ENCODE measurements around the gene C17orf75. TPM values are rescaled to one million over a fixed set of nuclear protein-coding genes. Genes with fewer than 3 reads are reported as not detected.
"Not testable (repeated sequence)": the region's sequence is repeated elsewhere in the genome, so short reads cannot be mapped to it uniquely, and the experiment has no call there.

Gene C17orf75
- total RNA-seq, 1 experiment from 2014 or later, result 27.0 TPM

DNA sequence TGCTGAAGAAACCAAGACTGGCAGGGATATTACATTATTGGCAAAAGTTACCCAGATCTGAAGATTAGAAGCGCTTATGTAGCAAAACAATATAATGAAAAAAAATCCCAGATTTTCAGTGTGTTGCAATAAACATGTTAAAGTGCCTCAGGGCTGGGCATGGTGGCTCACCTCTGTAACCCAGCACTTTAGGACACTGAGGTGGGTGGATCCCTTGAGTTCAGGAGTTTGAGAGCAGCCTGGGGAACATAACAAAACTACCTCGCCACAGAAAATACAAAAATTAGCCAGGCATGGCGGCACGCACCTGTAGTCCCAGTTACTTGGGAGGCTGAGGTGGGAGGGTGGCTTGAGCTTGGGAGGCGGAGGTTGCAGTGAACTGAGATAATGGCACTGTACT, 14.8 kb upstream of the C17orf75 start:
- intact Hi-C loops (cut with micrococcal nuclease), result no loop called here
- peaks cover 70% of the 10 kb centered on the region for H3K36me3 ChIP-seq (ENCODE audit: low read depth, low read length)
- peaks cover 63% of the 10 kb centered on the region for H4K20me1 ChIP-seq (ENCODE audit: low read length)

GRCh38 chr17:32356378-32356743, 14.4 kb upstream of the C17orf75 start:
- DNase-seq, result no peak
- H3K27me3 ChIP-seq (ENCODE audit: low read length), result no peaks in the 10 kb centered on the region
- TF ChIP-seq EZH2 (IDR thresholded peaks at IDR 0.05; ENCODE audit: low read length, unreplicated experiment) (no peak), EZH2phosphoT487 (IDR thresholded peaks at IDR 0.05; ENCODE audit: borderline replicate concordance, low read length) (no peak), CTCF (conservative IDR thresholded peaks at IDR 0.05; ENCODE audit: low read depth, low read length) (no peak)
- H3K9ac ChIP-seq (ENCODE audit: low read length), result no peak overlapping the region
- ATAC-seq, result no peak
- intact Hi-C loops (cut with micrococcal nuclease), result no loop called here
- H3K4me2 ChIP-seq (ENCODE audit: low read length), result no peak overlapping the region
- H3F3A ChIP-seq (ENCODE audit: low read length, unreplicated experiment), result no peaks in the 10 kb centered on the region
- H3K36me3 ChIP-seq (ENCODE audit: low read depth, low read length), result peaks cover 70% of the 10 kb centered on the region
- no peaks in the 10 kb centered on the region for H3K9me2 ChIP-seq (replicated peaks; ENCODE audit: low read length)
- H3K4me1 ChIP-seq (ENCODE audit: insufficient read depth, low read length), result peaks cover 12% of the 10 kb centered on the region; the same call in 1 of the 2 replicates
- no peaks in the 10 kb centered on the region for H3K9me3 ChIP-seq (ENCODE audit: low read length)
- H3K4me3 ChIP-seq (ENCODE audit: low read length), result no peak overlapping the region
- ChIA-PET CTCF (no interaction called here), POLR2A (ENCODE audit: unreplicated experiment) (no interaction called here)
- BruUV-seq (replicated peaks), result no TSS peak
- peaks cover 91% of the 10 kb centered on the region for H3K79me2 ChIP-seq (ENCODE audit: low read length)
- peaks cover 63% of the 10 kb centered on the region for H4K20me1 ChIP-seq (ENCODE audit: low read length)
- H3K27ac ChIP-seq (ENCODE audit: low read length), result no peak overlapping the region
- H2AFZ ChIP-seq (ENCODE audit: low read length), result no peak overlapping the region

More for the DNA sequence above, 14.8 kb upstream of the C17orf75 start:
- H3K4me2 ChIP-seq (ENCODE audit: low read length), result no peak overlapping the region
- no peaks in the 10 kb centered on the region for H3K9me3 ChIP-seq (ENCODE audit: low read length)
- no peak overlapping the region for H3K4me3 ChIP-seq (ENCODE audit: low read length)
- BruUV-seq (replicated peaks), result no TSS peak
- H3K27ac ChIP-seq (ENCODE audit: low read length), result no peak overlapping the region
- ChIA-PET CTCF (no interaction called here), POLR2A (ENCODE audit: unreplicated experiment) (no interaction called here)
- peaks cover 12% of the 10 kb centered on the region; the same call in 1 of the 2 replicates for H3K4me1 ChIP-seq (ENCODE audit: insufficient read depth, low read length)
- DNase-seq, result no peak
- H3F3A ChIP-seq (ENCODE audit: low read length, unreplicated experiment), result no peaks in the 10 kb centered on the region
- no peak for ATAC-seq
- H3K27me3 ChIP-seq (ENCODE audit: low read length), result no peaks in the 10 kb centered on the region
- no peak overlapping the region for H2AFZ ChIP-seq (ENCODE audit: low read length)
- H3K9me2 ChIP-seq (replicated peaks; ENCODE audit: low read length), result no peaks in the 10 kb centered on the region
- no peak for TF ChIP-seq EZH2 (IDR thresholded peaks at IDR 0.05; ENCODE audit: low read length, unreplicated experiment)
- no peak for TF ChIP-seq EZH2phosphoT487 (IDR thresholded peaks at IDR 0.05; ENCODE audit: borderline replicate concordance, low read length)
- TF ChIP-seq CTCF (conservative IDR thresholded peaks at IDR 0.05; ENCODE audit: low read depth, low read length), result no peak
- H3K9ac ChIP-seq (ENCODE audit: low read length), result no peak overlapping the region
- H3K79me2 ChIP-seq (ENCODE audit: low read length), result peaks cover 90% of the 10 kb centered on the region

- ChIA-PET CTCF (no interaction called here), POLR2A (ENCODE audit: unreplicated experiment) (no interaction called here)
- Histone ChIP-seq H3K79me2 (ENCODE audit: low read length) (peaks cover 91% of the 10 kb centered on the region), H3K9ac (ENCODE audit: low read length) (no peak overlapping the region), H3K27me3 (ENCODE audit: low read length) (no peaks in the 10 kb centered on the region), H2AFZ (ENCODE audit: low read length) (no peak overlapping the region), H3K4me2 (ENCODE audit: low read length) (no peak overlapping the region), H4K20me1 (ENCODE audit: low read length) (peaks cover 63% of the 10 kb centered on the region), H3K27ac (ENCODE audit: low read length) (no peak overlapping the region), H3K36me3 (ENCODE audit: low read depth, low read length) (peaks cover 64% of the 10 kb centered on the region), H3K4me3 (ENCODE audit: low read length) (no peak overlapping the region), H3K9me2 (replicated peaks; ENCODE audit: low read length) (no peaks in the 10 kb centered on the region), H3K9me3 (ENCODE audit: low read length) (no peaks in the 10 kb centered on the region), H3K4me1 (ENCODE audit: insufficient read depth, low read length) (peaks cover 12% of the 10 kb centered on the region; the same call in 1 of the 2 replicates), H3F3A (ENCODE audit: low read length, unreplicated experiment) (no peaks in the 10 kb centered on the region)
- TF ChIP-seq EZH2phosphoT487 (IDR thresholded peaks at IDR 0.05; ENCODE audit: borderline replicate concordance, low read length) (no peak), CTCF (conservative IDR thresholded peaks at IDR 0.05; ENCODE audit: low read depth, low read length) (no peak), EZH2 (IDR thresholded peaks at IDR 0.05; ENCODE audit: low read length, unreplicated experiment) (no peak)
- BruUV-seq (replicated peaks), result no TSS peak
- intact Hi-C loops (cut with micrococcal nuclease), result no loop called here
- DNase-seq (no peak), ATAC-seq (no peak)
Observed at GRCh38 chr17:32355649-32356377, 13.8 kb upstream of the C17orf75 start.

- CTCF ChIA-PET; H3K9ac ChIP-seq (ENCODE audit: low read length); H3F3A ChIP-seq (ENCODE audit: low read length, unreplicated experiment); H3K27ac ChIP-seq (ENCODE audit: low read length); POLR2A ChIA-PET (ENCODE audit: unreplicated experiment); DNase-seq; H3K9me2 ChIP-seq (replicated peaks; ENCODE audit: low read length); H2AFZ ChIP-seq (ENCODE audit: low read length); ATAC-seq; BruUV-seq (replicated peaks); intact Hi-C loops (cut with micrococcal nuclease); H3K9me3 ChIP-seq (ENCODE audit: low read length); H3K27me3 ChIP-seq (ENCODE audit: low read length): not testable (repeated sequence)
- Histone ChIP-seq H4K20me1 (ENCODE audit: low read length) (peaks cover 60% of the 10 kb centered on the region), H3K79me2 (ENCODE audit: low read length) (peaks cover 85% of the 10 kb centered on the region), H3K36me3 (ENCODE audit: low read depth, low read length) (peaks cover 43% of the 10 kb centered on the region), H3K4me2 (ENCODE audit: low read length) (peak overlapping the region; percentile 87), H3K4me1 (ENCODE audit: insufficient read depth, low read length) (peaks cover 12% of the 10 kb centered on the region; the same call in 1 of the 2 replicates), H3K4me3 (ENCODE audit: low read length) (peak overlapping the region; percentile 99)
Observed at GRCh38 chr17:32352734-32353133, 10.8 kb upstream of the C17orf75 start.
